Trophoblast cell (in vitro differentiated cells and primary cell): Measurements from ENCODE around the gene TMEM141.
"Not testable (repeated sequence)": the region's sequence is repeated elsewhere in the genome, so short reads cannot be mapped to it uniquely, and the experiment has no call there.

Experiments
- DNase-seq, 2 donors: peaks; one replicate each; pipeline ENCODE4 v3.0.0-alpha.2; 2016
- H2AFZ ChIP-seq: 2 replicates; pipeline ENCODE4 v1.6.1; 2013; ENCODE audit warnings: low read length, moderate library complexity, mild to moderate bottlenecking; ENCODE audit not compliant: insufficient read depth, poor library complexity
- H2AK5ac ChIP-seq: 2 replicates; pipeline ENCODE4 v1.6.1; 2013; ENCODE audit warnings: mild to moderate bottlenecking, low read length
- H2BK120ac ChIP-seq: 2 replicates; pipeline ENCODE4 v1.6.1; 2013; ENCODE audit warnings: low read length, mild to moderate bottlenecking, moderate library complexity; ENCODE audit not compliant: insufficient read depth, poor library complexity
- H2BK12ac ChIP-seq: 2 replicates; pipeline ENCODE4 v1.6.1; 2013; ENCODE audit warnings: mild to moderate bottlenecking, low read length, moderate library complexity
- H2BK5ac ChIP-seq: 2 replicates; pipeline ENCODE4 v1.6.1; 2013; ENCODE audit warnings: low read length, low read depth, moderate library complexity, mild to moderate bottlenecking; ENCODE audit not compliant: poor library complexity
- H3K14ac ChIP-seq: 2 replicates; pipeline ENCODE4 v1.6.1; 2013; ENCODE audit warnings: mild to moderate bottlenecking, low read length
- H3K18ac ChIP-seq: 2 replicates; pipeline ENCODE4 v1.6.1; 2013; ENCODE audit warnings: mild to moderate bottlenecking, low read length
- H3K23ac ChIP-seq: 2 replicates; pipeline ENCODE4 v1.6.1; 2013; ENCODE audit warnings: low read length
- H3K27ac ChIP-seq: 2 replicates; pipeline ENCODE4 v1.5.1; 2013; ENCODE audit warnings: low read depth, mild to moderate bottlenecking, inconsistent platforms, low read length, moderate library complexity
- H3K27me3 ChIP-seq: 2 replicates; pipeline ENCODE4 v1.6.1; 2013; ENCODE audit warnings: inconsistent platforms, mild to moderate bottlenecking, low read length, moderate library complexity; ENCODE audit not compliant: insufficient read depth
- H3K36me3 ChIP-seq, 2 experiments: 1 replicate in 1 of 2; 2 replicates in 1 of 2; pipeline ENCODE4 v1.6.1; 2013; ENCODE audit warnings: low read length in 2 of 2, mild to moderate bottlenecking in 2 of 2, moderate library complexity in 1 of 2; ENCODE audit not compliant: insufficient read depth in 2 of 2, control insufficient read depth in 1 of 2
- H3K4ac ChIP-seq: 2 replicates; pipeline ENCODE4 v1.6.1; 2013; ENCODE audit warnings: low read depth, mild to moderate bottlenecking, low read length, moderate library complexity
- H3K4me1 ChIP-seq, 2 experiments: 1 replicate in 1 of 2; 2 replicates in 1 of 2; pipeline ENCODE4 v1.6.1; 2013; ENCODE audit warnings: low read length in 2 of 2, mild to moderate bottlenecking in 2 of 2, moderate library complexity in 1 of 2; ENCODE audit not compliant: insufficient read depth in 2 of 2, control insufficient read depth in 1 of 2
- H3K4me2 ChIP-seq: 2 replicates; pipeline ENCODE4 v1.6.1; 2013; ENCODE audit warnings: inconsistent platforms, mild to moderate bottlenecking, low read length, moderate library complexity
- H3K4me3 ChIP-seq: 2 replicates; pipeline ENCODE4 v1.5.1; 2013; ENCODE audit warnings: mild to moderate bottlenecking, low read depth, low read length, inconsistent platforms
- H3K79me1 ChIP-seq: one replicate; pipeline ENCODE4 v1.6.1; 2013; ENCODE audit warnings: low read length
- H3K79me2 ChIP-seq: 2 replicates; pipeline ENCODE4 v1.6.1; 2013; ENCODE audit warnings: low read length, mild to moderate bottlenecking; ENCODE audit not compliant: control insufficient read depth, insufficient read depth, poor library complexity
- H3K9ac ChIP-seq: 2 replicates; pipeline ENCODE4 v1.6.1; 2013; ENCODE audit warnings: mild to moderate bottlenecking, low read length
- H3K9me3 ChIP-seq: 2 replicates; pipeline ENCODE4 v1.6.1; 2013; ENCODE audit warnings: low read depth, mild to moderate bottlenecking, control low read depth, inconsistent platforms, low read length; ENCODE audit not compliant: insufficient read depth
- H4K12ac ChIP-seq: 2 replicates; pipeline ENCODE4 v1.6.1; 2013; ENCODE audit warnings: low read depth, mild to moderate bottlenecking, low read length, moderate library complexity
- H4K8ac ChIP-seq: 2 replicates; pipeline ENCODE4 v1.6.1; 2013; ENCODE audit warnings: low read depth, mild to moderate bottlenecking, low read length, moderate library complexity
- H4K91ac ChIP-seq: one replicate; pipeline ENCODE4 v1.6.1; 2013; ENCODE audit warnings: low read depth, mild to moderate bottlenecking, low read length, moderate library complexity
- WGBS: extraction: QIAGEN DNeasy Blood & Tissue Kit; methylation state at CpG from one replicate; pipeline ENCODE4 v1.1.7; 2013; ENCODE audit warnings: missing lambda C conversion rate; ENCODE audit not compliant: insufficient read length, insufficient coverage; ENCODE audit errors: extremely low coverage; 5-methylcytosine and 5-hydroxymethylcytosine counted together

The TMEM141 gene

DNA sequence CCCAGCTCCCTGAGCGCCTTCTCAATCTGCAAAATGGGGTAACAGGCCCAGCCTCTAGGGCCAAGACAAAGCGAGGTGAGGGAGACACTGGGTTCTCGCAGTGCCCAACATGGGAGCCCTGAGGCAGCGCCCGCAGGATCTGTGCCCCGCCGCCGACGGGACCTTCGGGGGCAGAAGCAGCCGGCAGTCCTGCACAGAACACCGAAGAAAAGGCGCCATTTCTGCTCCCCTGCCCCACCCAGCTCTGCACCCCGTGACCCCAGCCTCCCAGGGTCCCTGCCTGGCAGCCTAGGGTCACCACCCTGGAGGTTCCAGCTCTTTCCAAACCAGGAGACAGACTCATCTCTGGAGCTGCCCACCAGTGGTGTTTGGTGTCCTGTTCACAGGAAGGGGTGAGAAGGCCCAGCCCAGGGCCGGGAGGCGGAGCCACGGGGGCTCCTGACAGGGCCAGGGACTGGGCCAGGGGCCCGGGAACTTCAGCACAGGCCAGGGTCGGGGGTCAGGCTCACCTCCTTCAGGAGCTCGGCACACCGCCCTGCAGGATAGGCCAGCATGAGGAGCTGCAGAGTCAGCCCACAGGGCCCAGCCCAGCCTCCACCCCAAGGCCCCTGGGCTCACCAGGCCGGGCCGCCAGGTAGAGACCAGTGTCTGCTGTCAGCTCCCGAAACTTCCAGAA lies 36.4 kb upstream of the TMEM141 start:
- H3K23ac ChIP-seq: no peak overlapping the region

DNA sequence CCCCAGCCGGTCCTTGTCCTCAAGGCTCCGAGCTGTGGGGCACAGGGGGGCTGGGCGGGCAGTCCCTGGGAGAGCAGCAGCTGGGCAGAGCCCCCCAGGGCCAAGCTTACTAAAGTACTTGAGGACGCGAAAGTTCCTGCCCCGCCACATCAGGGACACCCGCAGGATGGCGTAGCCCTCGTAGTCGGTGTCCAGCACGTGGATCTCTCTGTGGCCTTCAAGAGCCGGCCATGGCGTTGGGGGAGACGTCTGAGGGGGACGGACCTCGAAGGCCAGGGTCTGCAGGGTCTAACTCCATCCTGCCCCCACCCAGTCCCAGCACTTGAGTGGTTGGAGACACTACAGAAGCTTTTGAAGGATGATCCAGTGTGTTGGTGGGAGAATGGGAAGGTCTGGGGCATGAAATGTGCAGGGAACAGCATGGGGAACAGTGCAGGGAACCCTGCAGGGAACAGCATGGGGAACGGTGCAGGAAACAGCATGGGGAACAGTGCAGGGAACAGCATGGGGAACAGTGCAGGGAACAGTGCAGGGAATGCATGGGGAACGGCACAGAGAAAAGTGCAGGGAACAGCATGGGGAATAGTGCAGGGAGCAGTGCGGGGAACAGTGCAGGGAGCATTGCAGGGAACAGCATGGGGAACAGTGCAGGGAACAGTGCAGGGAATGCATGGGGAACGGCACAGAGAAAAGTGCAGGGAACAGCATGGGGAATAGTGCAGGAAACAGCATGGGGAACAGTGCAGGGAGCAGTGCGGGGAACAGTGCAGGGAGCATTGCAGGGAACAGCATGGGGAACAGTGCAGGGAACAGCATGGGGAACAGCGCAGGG lies 35.6 kb upstream of the TMEM141 start:
- Histone ChIP-seq H3K4me3 (peak overlapping the region; percentile 10), H3K9me3 (peaks cover 11% of the 10 kb centered on the region), H3K9ac (peak overlapping the region; percentile 30)
- not testable (repeated sequence) for H2BK12ac ChIP-seq, H2BK120ac ChIP-seq, H3K4ac ChIP-seq, H3K18ac ChIP-seq, H4K91ac ChIP-seq, H3K36me3 ChIP-seq, H2AK5ac ChIP-seq, DNase-seq, H4K12ac ChIP-seq, H2BK5ac ChIP-seq, H3K23ac ChIP-seq, H3K4me1 ChIP-seq, H3K27ac ChIP-seq, H4K8ac ChIP-seq, H3K27me3 ChIP-seq, H3K14ac ChIP-seq, H3K79me2 ChIP-seq, H3K79me1 ChIP-seq, H2AFZ ChIP-seq, H3K4me2 ChIP-seq
- WGBS: no CpG with 5 or more reads among the region's 22 CpGs

More for the DNA sequence above, 36.4 kb upstream of the TMEM141 start:
- Histone ChIP-seq H3K4ac (no peak overlapping the region), H3K36me3 (no peaks in the 10 kb centered on the region), H4K91ac (no peak overlapping the region), H4K12ac (no peak overlapping the region), H3K4me3 (no peak overlapping the region), H2BK5ac (no peak overlapping the region), H3K14ac (no peak overlapping the region), H4K8ac (no peak overlapping the region), H3K9me3 (peaks cover 11% of the 10 kb centered on the region), H2BK120ac (no peak overlapping the region), H3K27me3 (no peaks in the 10 kb centered on the region), H3K4me2 (no peak overlapping the region), H2BK12ac (no peak overlapping the region), H3K4me1 (no peaks in the 10 kb centered on the region), H3K27ac (no peak overlapping the region), H3K79me1 (no peaks in the 10 kb centered on the region), H2AK5ac (no peak overlapping the region), H3K9ac (no peak overlapping the region), H3K79me2 (no peaks in the 10 kb centered on the region), H2AFZ (no peak overlapping the region), H3K18ac (no peak overlapping the region)
- WGBS: no CpG with 5 or more reads among the region's 24 CpGs
- DNase-seq: no peak

GRCh38 chr9:136756134-136756438 lies 35.1 kb upstream of the TMEM141 start:
- Histone ChIP-seq H3K23ac (no peak overlapping the region), H3K4me2 (no peak overlapping the region), H3K4ac (no peak overlapping the region), H2BK12ac (no peak overlapping the region), H2AK5ac (no peak overlapping the region), H4K12ac (no peak overlapping the region), H2BK5ac (no peak overlapping the region), H3K4me1 (no peaks in the 10 kb centered on the region), H3K9ac (no peak overlapping the region), H3K14ac (no peak overlapping the region), H3K36me3 (no peaks in the 10 kb centered on the region), H4K91ac (no peak overlapping the region), H3K27ac (no peak overlapping the region), H2AFZ (no peak overlapping the region), H3K4me3 (peak overlapping the region; percentile 50), H3K9me3 (peaks cover 11% of the 10 kb centered on the region), H3K27me3 (no peaks in the 10 kb centered on the region), H3K79me2 (no peaks in the 10 kb centered on the region), H4K8ac (no peak overlapping the region), H3K18ac (no peak overlapping the region), H2BK120ac (no peak overlapping the region), H3K79me1 (no peaks in the 10 kb centered on the region)
- DNase-seq: no peak
- WGBS: no CpG with 5 or more reads among the region's 4 CpGs

DNA sequence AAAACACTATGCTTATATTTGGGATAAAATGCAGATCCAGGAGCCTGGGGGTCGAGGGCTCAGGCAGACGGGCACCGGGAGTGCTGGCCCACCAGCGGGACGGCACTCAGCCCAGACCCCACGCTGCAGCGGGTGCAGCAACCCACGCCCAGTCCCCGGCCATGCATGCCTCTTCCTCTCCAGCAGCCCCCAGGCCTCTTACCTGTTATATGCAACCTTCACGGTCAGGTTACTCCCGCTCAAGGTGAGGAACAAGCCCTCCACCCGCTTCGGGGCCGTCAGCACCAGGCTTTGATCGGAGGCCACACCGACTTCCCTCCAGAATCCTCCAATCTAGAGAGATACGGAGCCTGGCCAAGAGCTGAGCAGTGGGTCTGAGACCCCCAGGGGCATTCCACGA lies 34.3 kb upstream of the TMEM141 start:
- no peak overlapping the region for H2AFZ ChIP-seq
- no peaks in the 10 kb centered on the region for H3K79me1 ChIP-seq
- peaks cover 11% of the 10 kb centered on the region for H3K9me3 ChIP-seq
- no peak overlapping the region for H3K14ac ChIP-seq
- no peak overlapping the region for H3K4me3 ChIP-seq
- no peak overlapping the region for H2AK5ac ChIP-seq
- H3K4ac ChIP-seq: no peak overlapping the region
- no peak overlapping the region for H3K23ac ChIP-seq
- H3K36me3 ChIP-seq: no peaks in the 10 kb centered on the region
- no peak overlapping the region for H4K91ac ChIP-seq
- no peak overlapping the region for H3K18ac ChIP-seq
- peaks cover 0 to 4% of the 10 kb centered on the region in 2 experiments for H3K4me1 ChIP-seq
- no peak for DNase-seq
- H3K9ac ChIP-seq: no peak overlapping the region
- no CpG with 5 or more reads among the region's 18 CpGs for WGBS
- H2BK120ac ChIP-seq: no peak overlapping the region
- no peak overlapping the region for H4K12ac ChIP-seq
- H2BK12ac ChIP-seq: no peak overlapping the region
- H3K79me2 ChIP-seq: no peaks in the 10 kb centered on the region
- no peak overlapping the region for H3K27ac ChIP-seq
- H3K4me2 ChIP-seq: no peak overlapping the region
- H4K8ac ChIP-seq: no peak overlapping the region
- no peaks in the 10 kb centered on the region for H3K27me3 ChIP-seq
- no peak overlapping the region for H2BK5ac ChIP-seq
